HL-60 (cell line): Measurements from ENCODE around the gene ADAM33.

Source experiments
- TF ChIP-seq, protein P1 (sequence below): IDR thresholded peaks from 2 replicates; pipeline ENCODE4 v1.6.1; 2012; ENCODE audit warnings: low read depth; ENCODE audit not compliant: insufficient replicate concordance
- TF ChIP-seq, protein P2 (sequence below): IDR thresholded peaks from one replicate; pipeline ENCODE4 v1.5.1; 2011; ENCODE audit warnings: low read length, control low read depth, inconsistent platforms; ENCODE audit not compliant: insufficient read depth

DNA sequence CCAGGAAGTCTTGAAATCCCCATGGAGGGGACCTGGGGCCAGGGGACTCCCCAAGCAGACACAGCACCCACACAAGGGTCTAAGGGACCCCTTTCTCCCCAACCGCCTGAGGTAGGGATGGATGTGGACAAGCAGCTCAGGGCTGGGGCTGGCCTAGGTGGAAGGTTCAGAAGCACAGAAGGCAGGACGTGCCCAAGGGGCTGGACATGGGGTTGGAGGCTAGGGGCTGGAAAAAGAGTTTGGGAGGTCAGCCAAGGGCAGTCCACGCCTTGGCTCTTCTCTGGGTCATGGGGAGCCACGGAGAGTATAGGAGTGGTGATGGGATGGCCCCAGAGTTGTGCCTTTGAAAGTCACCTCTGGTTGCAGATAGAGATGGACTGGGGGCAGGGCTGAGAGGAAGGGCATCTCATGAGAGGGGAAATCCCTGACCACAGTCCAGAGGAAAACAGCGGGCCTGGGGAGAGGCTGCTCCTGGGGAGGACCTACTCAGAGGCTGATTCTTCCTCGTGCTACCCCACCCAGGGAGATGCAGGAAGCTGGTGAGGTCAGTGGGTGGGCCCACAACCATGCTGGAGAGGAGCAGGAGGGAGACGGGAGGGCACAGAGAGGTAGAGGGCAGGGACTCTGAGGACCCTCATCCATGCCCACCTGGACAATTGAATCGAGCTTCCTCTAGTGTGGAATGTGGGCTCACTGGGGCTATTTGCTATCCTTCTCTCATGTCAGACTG is 48.2 kb upstream of the ADAM33 start:
- TF ChIP-seq, protein P1, sequence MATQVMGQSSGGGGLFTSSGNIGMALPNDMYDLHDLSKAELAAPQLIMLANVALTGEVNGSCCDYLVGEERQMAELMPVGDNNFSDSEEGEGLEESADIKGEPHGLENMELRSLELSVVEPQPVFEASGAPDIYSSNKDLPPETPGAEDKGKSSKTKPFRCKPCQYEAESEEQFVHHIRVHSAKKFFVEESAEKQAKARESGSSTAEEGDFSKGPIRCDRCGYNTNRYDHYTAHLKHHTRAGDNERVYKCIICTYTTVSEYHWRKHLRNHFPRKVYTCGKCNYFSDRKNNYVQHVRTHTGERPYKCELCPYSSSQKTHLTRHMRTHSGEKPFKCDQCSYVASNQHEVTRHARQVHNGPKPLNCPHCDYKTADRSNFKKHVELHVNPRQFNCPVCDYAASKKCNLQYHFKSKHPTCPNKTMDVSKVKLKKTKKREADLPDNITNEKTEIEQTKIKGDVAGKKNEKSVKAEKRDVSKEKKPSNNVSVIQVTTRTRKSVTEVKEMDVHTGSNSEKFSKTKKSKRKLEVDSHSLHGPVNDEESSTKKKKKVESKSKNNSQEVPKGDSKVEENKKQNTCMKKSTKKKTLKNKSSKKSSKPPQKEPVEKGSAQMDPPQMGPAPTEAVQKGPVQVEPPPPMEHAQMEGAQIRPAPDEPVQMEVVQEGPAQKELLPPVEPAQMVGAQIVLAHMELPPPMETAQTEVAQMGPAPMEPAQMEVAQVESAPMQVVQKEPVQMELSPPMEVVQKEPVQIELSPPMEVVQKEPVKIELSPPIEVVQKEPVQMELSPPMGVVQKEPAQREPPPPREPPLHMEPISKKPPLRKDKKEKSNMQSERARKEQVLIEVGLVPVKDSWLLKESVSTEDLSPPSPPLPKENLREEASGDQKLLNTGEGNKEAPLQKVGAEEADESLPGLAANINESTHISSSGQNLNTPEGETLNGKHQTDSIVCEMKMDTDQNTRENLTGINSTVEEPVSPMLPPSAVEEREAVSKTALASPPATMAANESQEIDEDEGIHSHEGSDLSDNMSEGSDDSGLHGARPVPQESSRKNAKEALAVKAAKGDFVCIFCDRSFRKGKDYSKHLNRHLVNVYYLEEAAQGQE, result no peak
- TF ChIP-seq, protein P2, sequence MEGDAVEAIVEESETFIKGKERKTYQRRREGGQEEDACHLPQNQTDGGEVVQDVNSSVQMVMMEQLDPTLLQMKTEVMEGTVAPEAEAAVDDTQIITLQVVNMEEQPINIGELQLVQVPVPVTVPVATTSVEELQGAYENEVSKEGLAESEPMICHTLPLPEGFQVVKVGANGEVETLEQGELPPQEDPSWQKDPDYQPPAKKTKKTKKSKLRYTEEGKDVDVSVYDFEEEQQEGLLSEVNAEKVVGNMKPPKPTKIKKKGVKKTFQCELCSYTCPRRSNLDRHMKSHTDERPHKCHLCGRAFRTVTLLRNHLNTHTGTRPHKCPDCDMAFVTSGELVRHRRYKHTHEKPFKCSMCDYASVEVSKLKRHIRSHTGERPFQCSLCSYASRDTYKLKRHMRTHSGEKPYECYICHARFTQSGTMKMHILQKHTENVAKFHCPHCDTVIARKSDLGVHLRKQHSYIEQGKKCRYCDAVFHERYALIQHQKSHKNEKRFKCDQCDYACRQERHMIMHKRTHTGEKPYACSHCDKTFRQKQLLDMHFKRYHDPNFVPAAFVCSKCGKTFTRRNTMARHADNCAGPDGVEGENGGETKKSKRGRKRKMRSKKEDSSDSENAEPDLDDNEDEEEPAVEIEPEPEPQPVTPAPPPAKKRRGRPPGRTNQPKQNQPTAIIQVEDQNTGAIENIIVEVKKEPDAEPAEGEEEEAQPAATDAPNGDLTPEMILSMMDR, result no peak
